Endothelial cell of umbilical vein (primary cell): ENCODE results near the gene GNPTAB. TPM values are rescaled to one million over a fixed set of nuclear protein-coding genes. Genes with fewer than 3 reads are reported as not detected.

Source experiments
- BruUV-seq: library from RNA; stranded (reverse); fragments of 400-500 nt; replicated peaks from 2 replicates; lab custom pipeline; 2021; lab: Mats Ljungman, UMichigan
- CTCF ChIA-PET: fragments of 300-600, 350-600 bp; sonication (Branson Sonifier 250); formaldehyde crosslinking; loops from one replicate; lab custom pipeline; 2021; ENCODE audit warnings: antibody characterized with exemption, inconsistent platforms; lab: Charles Lee
- POLR2A ChIA-PET: fragments of 300-600, 350-600 bp; sonication (Branson Sonifier 250); formaldehyde crosslinking; loops from one replicate; lab custom pipeline; 2021; ENCODE audit warnings: antibody characterized with exemption, inconsistent platforms; lab: Charles Lee
- DNase-seq: peaks from one replicate; pipeline ENCODE4 v3.0.0-alpha.2; 2011; ENCODE audit warnings: low read depth, low spot score
- FAIRE-seq: peaks from 2 replicates; lab custom pipeline; 2011; peaks lifted over from hg19 to GRCh38; lab: Jason Lieb, UNC
- H2AFZ ChIP-seq: 2 replicates; pipeline ENCODE4 v1.6.0; 2012; ENCODE audit warnings: low read depth, low read length, control low read depth, inconsistent platforms
- H3K27ac ChIP-seq: 2 replicates; pipeline ENCODE4 v1.5.1; 2011; ENCODE audit warnings: low read depth, mild to moderate bottlenecking, control low read depth, low read length, moderate library complexity; ENCODE audit not compliant: insufficient read depth
- H3K27me3 ChIP-seq, 2 experiments: 2 replicates each; pipeline versions ENCODE4 v1.6.0 to v1.6.1; 2011; ENCODE audit warnings: low read length in 2 of 2, mixed read lengths in 1 of 2; ENCODE audit not compliant: control insufficient read depth in 2 of 2, insufficient read depth in 2 of 2
- H3K36me3 ChIP-seq, 2 experiments: 2 replicates in 1 of 2; 3 replicates in 1 of 2; pipeline ENCODE4 v1.5.1; 2011; ENCODE audit warnings: low read length in 2 of 2, mild to moderate bottlenecking in 1 of 2, moderate library complexity in 1 of 2; ENCODE audit not compliant: control insufficient read depth in 2 of 2, insufficient read depth in 2 of 2; ENCODE audit errors: extremely low read depth in 1 of 2
- H3K4me1 ChIP-seq: 3 replicates; pipeline ENCODE4 v1.5.1; 2011; ENCODE audit warnings: mild to moderate bottlenecking, low read length; ENCODE audit not compliant: control insufficient read depth, insufficient read depth; ENCODE audit errors: extremely low read depth
- H3K4me2 ChIP-seq: 2 replicates; pipeline ENCODE4 v1.6.1; 2011; ENCODE audit warnings: low read length, control low read depth, mixed read lengths; ENCODE audit not compliant: insufficient read depth
- H3K4me3 ChIP-seq, 3 experiments: fragments of 200-600 bp in 1 of 3; sonication (generic), shearing (Covaris generic) in 1 of 3; replicated peaks in 1 of 3; 2 replicates each; pipeline ENCODE4 v1.5.1; 2011 to 2016; ENCODE audit warnings: control low read depth in 3 of 3, low read length in 3 of 3, mild to moderate bottlenecking in 2 of 3, inconsistent platforms in 1 of 3, low read depth in 1 of 3, moderate library complexity in 1 of 3; ENCODE audit not compliant: insufficient read depth in 1 of 3
- H3K79me2 ChIP-seq: 2 replicates; pipeline ENCODE4 v1.6.0; 2012; ENCODE audit warnings: low read length, inconsistent platforms; ENCODE audit not compliant: control insufficient read depth, insufficient read depth
- H3K9ac ChIP-seq: replicated peaks from 2 replicates; pipeline ENCODE3; 2011; ENCODE audit warnings: low read length, control low read depth; ENCODE audit not compliant: insufficient read depth; ENCODE audit errors: extremely low read depth
- H3K9me1 ChIP-seq: replicated peaks from 3 replicates; pipeline ENCODE4 v1.6.0; 2011; ENCODE audit warnings: mild to moderate bottlenecking, low read length; ENCODE audit not compliant: control insufficient read depth, insufficient read depth; ENCODE audit errors: extremely low read depth
- H3K9me3 ChIP-seq: replicated peaks from 2 replicates; pipeline ENCODE4 v1.5.1; 2012; ENCODE audit warnings: low read length, inconsistent platforms; ENCODE audit not compliant: control insufficient read depth, insufficient read depth
- H4K20me1 ChIP-seq: replicated peaks from 2 replicates; pipeline ENCODE3; 2011; ENCODE audit warnings: mild to moderate bottlenecking, low read length; ENCODE audit not compliant: control insufficient read depth, insufficient read depth; ENCODE audit errors: extremely low read depth
- CTCF ChIP-seq, 2 donors: IDR thresholded peaks; 1 replicate in 1 of 2; 2 replicates in 1 of 2; pipeline ENCODE4 v1.5.1; 2011; ENCODE audit warnings: low read length in 2 of 2, mild to moderate bottlenecking in 2 of 2, moderate library complexity in 2 of 2, control low read depth in 1 of 2, inconsistent platforms in 1 of 2, low read depth in 1 of 2; ENCODE audit not compliant: insufficient read depth in 1 of 2; ENCODE audit errors: extremely low read depth in 1 of 2
- EZH2 ChIP-seq: IDR thresholded peaks from 2 replicates; pipeline ENCODE4 v1.6.1; 2012; ENCODE audit warnings: borderline replicate concordance, low read depth, mild to moderate bottlenecking, moderate library complexity, low read length, inconsistent platforms; ENCODE audit not compliant: severe bottlenecking
- FOS ChIP-seq: IDR thresholded peaks from 2 replicates; pipeline ENCODE4 v1.6.1; 2011; ENCODE audit warnings: mild to moderate bottlenecking, low read length, moderate library complexity, borderline replicate concordance; ENCODE audit not compliant: insufficient read depth
- GATA2 ChIP-seq: IDR thresholded peaks from 2 replicates; pipeline ENCODE4 v1.7.0; 2011; ENCODE audit warnings: low read depth, mild to moderate bottlenecking, moderate library complexity, mixed read lengths, low read length; ENCODE audit not compliant: insufficient read length, insufficient read depth
- JUN ChIP-seq: IDR thresholded peaks from 2 replicates; pipeline ENCODE4 v1.6.1; 2011; ENCODE audit warnings: borderline replicate concordance, low read depth; ENCODE audit not compliant: insufficient read length, insufficient read depth
- MYC ChIP-seq: IDR thresholded peaks from one replicate; pipeline ENCODE4 v1.6.1; 2011; ENCODE audit warnings: mild to moderate bottlenecking, low read depth, low read length
- POLR2A ChIP-seq: IDR thresholded peaks from 2 replicates; pipeline ENCODE4 v1.6.1; 2012; ENCODE audit warnings: low read depth, mild to moderate bottlenecking, control low read depth, low read length
- POLR2AphosphoS5 ChIP-seq: IDR thresholded peaks from 2 replicates; pipeline ENCODE4 v1.6.1; 2012; ENCODE audit warnings: low read depth, mild to moderate bottlenecking, control low read depth, low read length, moderate library complexity; ENCODE audit not compliant: insufficient read depth
- dilution Hi-C: fragments of 300-500 bp; cut with MboI; formaldehyde crosslinking; loops from one replicate; pipeline ENCODE4 v1.15.0; 2019; ENCODE audit warnings: low sequenced_read_pairs; ENCODE audit not compliant: extremely low pct_ligation_motif_present
- intact Hi-C: fragments of 100-400 bp; cut with micrococcal nuclease; formaldehyde crosslinking; loops from one replicate; pipeline ENCODE4 v1.10.0; 2022
- polyA plus RNA-seq, 4 experiments: library from polyadenylated mRNA; depleted of rRNA in 3 of 4; stranded (reverse) in 3 of 4; unstranded in 1 of 4; fragments of >200 nt; gene quantifications; 2 replicates each; pipeline versions ENCODE4 v1.2.1 to v1.2.3, GENCODE V29; 2011 to 2012; ENCODE audit warnings: missing spikeins in 1 of 4
- total RNA-seq: library from RNA; stranded (reverse); gene quantifications from 2 replicates; pipeline ENCODE4 v1.2.3, GENCODE V29; 2021
- TF ChIP-seq, protein P1 (sequence below): IDR thresholded peaks from 2 replicates; pipeline ENCODE4 v1.6.1; 2011; ENCODE audit not compliant: insufficient read depth, insufficient read length

The GNPTAB gene
- total and polyA plus RNA-seq, 2 donors (not counting 3 experiments of a cell fraction or from before 2014, with no cell fraction given), result 15.6 to 39.5 TPM

- POLR2A ChIA-PET, result no interaction called here
- no peak overlapping the region for H3K27ac ChIP-seq
- no peaks in the 10 kb centered on the region for H3K36me3 ChIP-seq
- TF ChIP-seq POLR2AphosphoS5 (no peak), JUN (no peak), GATA2 (no peak), FOS (no peak), POLR2A (no peak), CTCF (IDR thresholded peaks at IDR 0.05; ENCODE audit: extremely low read depth in 1 of 2, insufficient read depth in 1 of 2, low read depth in 1 of 2, low read length in 2 of 2) (no peak), MYC (no peak), EZH2 (no peak)
- TF ChIP-seq, protein P1, sequence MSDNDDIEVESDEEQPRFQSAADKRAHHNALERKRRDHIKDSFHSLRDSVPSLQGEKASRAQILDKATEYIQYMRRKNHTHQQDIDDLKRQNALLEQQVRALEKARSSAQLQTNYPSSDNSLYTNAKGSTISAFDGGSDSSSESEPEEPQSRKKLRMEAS, result no peak
- H3K4me3 ChIP-seq, result no peak overlapping the region
- H4K20me1 ChIP-seq, result no peaks in the 10 kb centered on the region
- DNase-seq, result peak; percentile 20
- H3K79me2 ChIP-seq, result no peaks in the 10 kb centered on the region
- CTCF ChIA-PET, result interaction anchor here (1.2 to 3.8 kb wide), 7 partner anchors 9 to 45 kb away, joined by 3 to 25 read pairs (median 5); partner anchors contain the start of gene GNPTAB
- no peak overlapping the region for H3K9ac ChIP-seq
- H3K9me1 ChIP-seq, result no peaks in the 10 kb centered on the region
- H3K9me3 ChIP-seq, result no peaks in the 10 kb centered on the region
- intact Hi-C loops (loop anchor here (5.0 kb wide), 1 partner anchor 39 kb away; the partner anchor contains the start of gene GNPTAB), dilution Hi-C loops (no loop called here)
- no peak for FAIRE-seq
- H3K4me2 ChIP-seq, result no peak overlapping the region
- no peaks in the 10 kb centered on the region for H3K27me3 ChIP-seq
- no peaks in the 10 kb centered on the region for H3K4me1 ChIP-seq
- BruUV-seq, result no TSS peak
- no peak overlapping the region for H2AFZ ChIP-seq
These were observed 37.4 kb downstream of the GNPTAB start for GRCh38 chr12:101793401-101793800.
